ENCODE measurements around the gene FOXM1.

FOXM1 gene

DNA sequence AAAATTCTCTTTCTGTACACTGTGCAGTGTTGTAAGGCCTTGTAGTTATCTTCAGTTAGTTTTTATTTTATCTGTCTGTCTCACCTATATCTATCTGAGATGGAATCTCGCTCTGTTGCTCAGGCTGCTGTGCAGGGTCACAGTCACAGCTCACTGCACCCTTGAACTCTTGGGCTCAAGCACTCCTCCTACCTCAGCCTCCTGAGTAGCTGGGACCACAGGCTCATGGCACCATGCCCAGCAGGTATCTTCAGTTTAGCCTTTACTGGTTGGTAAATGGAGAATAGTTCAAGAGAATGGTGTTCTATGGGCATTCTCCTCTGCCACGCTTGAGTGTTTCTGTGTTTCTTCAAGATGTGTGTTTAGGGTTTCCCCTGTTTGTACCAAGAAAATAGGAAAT, 27.3 kb upstream of the FOXM1 start:
- no peak overlapping the region for H3K4ac ChIP-seq (ENCODE audit: low read length)
- H2BK120ac ChIP-seq (ENCODE audit: low read depth, low read length), result no peak overlapping the region
- H3K4me3 ChIP-seq (ENCODE audit: low read length in 2 of 2), result no peak overlapping the region
- H2BK12ac ChIP-seq (ENCODE audit: low read length), result no peak overlapping the region
- H3K23ac ChIP-seq (ENCODE audit: low read depth, low read length, poor library complexity), result no peak overlapping the region
- no peak overlapping the region for H2AFZ ChIP-seq (ENCODE audit: low read length)
- no peak overlapping the region for H2BK5ac ChIP-seq (ENCODE audit: low read length)
- H4K91ac ChIP-seq (ENCODE audit: low read depth, low read length, poor library complexity), result no peak overlapping the region
- H3K14ac ChIP-seq (ENCODE audit: low read length), result no peak overlapping the region
- H3K36me3 ChIP-seq (replicated peaks in 1 of 2; ENCODE audit: control insufficient read depth in 2 of 2, insufficient read depth in 2 of 2, low read length in 2 of 2), result peaks cover 0 to 12% of the 10 kb centered on the region in 2 donors
- no peak for DNase-seq (ENCODE audit: low spot score)
- no peaks in the 10 kb centered on the region for H3K4me1 ChIP-seq (ENCODE audit: control insufficient read depth in 2 of 2, insufficient read depth in 1 of 2, low read depth in 1 of 2, low read length in 2 of 2)
- H3K79me1 ChIP-seq (ENCODE audit: low read depth, low read length), result no peaks in the 10 kb centered on the region
- H3K9ac ChIP-seq (ENCODE audit: low read depth, low read length, poor library complexity), result no peak overlapping the region
- WGBS, 2 donors (ENCODE audit: extremely low coverage in 2 of 2, insufficient read length in 2 of 2, insufficient replicate concordance in 1 of 2), result no CpG with 5 or more reads among the region's 2 CpGs
- H2AK5ac ChIP-seq (ENCODE audit: low read depth, low read length), result no peak overlapping the region
- no peak overlapping the region for H4K8ac ChIP-seq (ENCODE audit: low read depth, low read length)
- no peak overlapping the region for H3K27ac ChIP-seq (replicated peaks; ENCODE audit: low read length)
- H3K4me2 ChIP-seq (ENCODE audit: insufficient read depth, low read length, poor library complexity, severe bottlenecking), result no peak overlapping the region
- no peak overlapping the region for H2BK15ac ChIP-seq (ENCODE audit: low read length)
- H3K9me3 ChIP-seq (replicated peaks in 1 of 2; ENCODE audit: control insufficient read depth in 2 of 2, insufficient read depth in 1 of 2, low read depth in 1 of 2, low read length in 2 of 2), result no peaks in the 10 kb centered on the region
- H3K27me3 ChIP-seq (ENCODE audit: control insufficient read depth in 3 of 3, insufficient read depth in 3 of 3, low read depth in 1 of 3, low read length in 3 of 3), result no peaks in the 10 kb centered on the region
- H3K18ac ChIP-seq (ENCODE audit: low read length), result no peak overlapping the region

DNA sequence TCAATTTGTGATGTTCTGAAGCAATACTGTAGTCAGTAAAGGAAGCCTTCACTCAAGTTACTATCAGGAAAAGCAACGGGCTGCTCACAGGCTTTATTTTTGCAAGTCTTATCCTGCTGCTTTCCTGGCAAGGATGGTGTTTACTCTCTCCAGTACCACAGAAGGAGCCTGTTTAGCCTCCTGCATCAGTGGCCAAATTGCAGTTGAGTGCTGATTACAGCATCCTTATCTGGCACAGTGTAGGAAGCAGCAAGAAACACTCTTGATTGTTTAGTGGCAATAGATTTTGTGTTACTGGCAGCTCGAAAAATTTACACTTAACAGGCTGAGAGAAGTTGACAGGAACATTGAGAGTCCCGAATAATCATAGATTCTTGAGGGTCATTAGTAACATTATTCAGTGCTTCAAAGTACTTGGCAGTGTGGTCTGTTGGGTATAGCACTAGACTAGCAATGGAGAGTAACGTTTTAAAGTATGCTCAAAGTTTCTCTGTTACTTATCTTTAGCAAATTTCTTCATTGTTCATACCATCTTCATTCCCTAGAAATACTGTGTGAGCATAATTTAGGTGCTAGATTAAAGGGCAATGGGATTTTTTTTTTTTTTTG, 25.4 kb upstream of the FOXM1 start:
- H3K18ac ChIP-seq (ENCODE audit: low read length), result no peak overlapping the region
- H2AK5ac ChIP-seq (ENCODE audit: low read depth, low read length), result no peak overlapping the region
- H2BK120ac ChIP-seq (ENCODE audit: low read depth, low read length), result no peak overlapping the region
- H3K4me1 ChIP-seq (ENCODE audit: control insufficient read depth in 2 of 2, insufficient read depth in 1 of 2, low read depth in 1 of 2, low read length in 2 of 2), result no peaks in the 10 kb centered on the region
- no peak overlapping the region for H3K4me3 ChIP-seq (ENCODE audit: low read length in 2 of 2)
- DNase-seq (ENCODE audit: low spot score), result no peak
- no peak overlapping the region for H2AFZ ChIP-seq (ENCODE audit: low read length)
- no peak overlapping the region for H3K9ac ChIP-seq (ENCODE audit: low read depth, low read length, poor library complexity)
- no peak overlapping the region for H4K8ac ChIP-seq (ENCODE audit: low read depth, low read length)
- no peak overlapping the region for H4K91ac ChIP-seq (ENCODE audit: low read depth, low read length, poor library complexity)
- peaks cover 2 to 12% of the 10 kb centered on the region in 2 donors for H3K36me3 ChIP-seq (replicated peaks in 1 of 2; ENCODE audit: control insufficient read depth in 2 of 2, insufficient read depth in 2 of 2, low read length in 2 of 2)
- no peak overlapping the region for H2BK5ac ChIP-seq (ENCODE audit: low read length)
- no peak overlapping the region for H3K23ac ChIP-seq (ENCODE audit: low read depth, low read length, poor library complexity)
- H3K27ac ChIP-seq (replicated peaks; ENCODE audit: low read length), result no peak overlapping the region
- no peaks in the 10 kb centered on the region for H3K27me3 ChIP-seq (ENCODE audit: control insufficient read depth in 3 of 3, insufficient read depth in 3 of 3, low read depth in 1 of 3, low read length in 3 of 3)
- no peak overlapping the region for H2BK12ac ChIP-seq (ENCODE audit: low read length)
- no CpG with 5 or more reads among the region's 4 CpGs for WGBS, 2 donors (ENCODE audit: extremely low coverage in 2 of 2, insufficient read length in 2 of 2, insufficient replicate concordance in 1 of 2)
- H2BK15ac ChIP-seq (ENCODE audit: low read length), result no peak overlapping the region
- H3K4me2 ChIP-seq (ENCODE audit: insufficient read depth, low read length, poor library complexity, severe bottlenecking), result no peak overlapping the region
- H3K9me3 ChIP-seq (replicated peaks in 1 of 2; ENCODE audit: control insufficient read depth in 2 of 2, insufficient read depth in 1 of 2, low read depth in 1 of 2, low read length in 2 of 2), result no peaks in the 10 kb centered on the region
- H3K4ac ChIP-seq (ENCODE audit: low read length), result no peak overlapping the region
- no peak overlapping the region for H3K14ac ChIP-seq (ENCODE audit: low read length)
- peaks cover 2% of the 10 kb centered on the region for H3K79me1 ChIP-seq (ENCODE audit: low read depth, low read length)

DNA sequence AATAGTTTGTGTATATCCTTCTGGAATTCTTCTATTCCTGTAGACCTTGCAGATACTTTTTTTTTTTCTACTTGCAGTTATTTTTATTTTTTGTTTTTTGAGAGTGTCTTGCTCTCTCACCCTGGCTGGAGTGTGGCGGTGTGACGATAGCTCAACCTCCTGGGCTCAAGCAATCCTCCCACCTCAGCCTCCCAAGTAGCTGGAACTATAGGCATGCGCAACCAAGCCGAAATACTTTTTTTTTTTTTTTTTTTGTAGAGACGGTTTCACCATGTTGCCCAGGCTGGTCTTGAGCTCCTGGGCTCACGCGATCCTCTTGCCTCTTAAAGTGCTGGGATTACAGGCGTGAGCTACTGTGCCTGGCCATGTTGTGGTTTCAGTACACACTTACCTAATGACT, 23.7 kb upstream of the FOXM1 start:
- H3K18ac ChIP-seq (ENCODE audit: low read length), result no peak overlapping the region
- no peak overlapping the region for H3K4ac ChIP-seq (ENCODE audit: low read length)
- H2AK5ac ChIP-seq (ENCODE audit: low read depth, low read length), result no peak overlapping the region
- no CpG with 5 or more reads among the region's 8 CpGs for WGBS, 2 donors (ENCODE audit: extremely low coverage in 2 of 2, insufficient read length in 2 of 2, insufficient replicate concordance in 1 of 2)
- H2AFZ ChIP-seq (ENCODE audit: low read length), result no peak overlapping the region
- no peak overlapping the region for H3K14ac ChIP-seq (ENCODE audit: low read length)
- H3K9ac ChIP-seq (ENCODE audit: low read depth, low read length, poor library complexity), result no peak overlapping the region
- no peaks in the 10 kb centered on the region for H3K27me3 ChIP-seq (ENCODE audit: control insufficient read depth in 3 of 3, insufficient read depth in 3 of 3, low read depth in 1 of 3, low read length in 3 of 3)
- no peak overlapping the region for H4K91ac ChIP-seq (ENCODE audit: low read depth, low read length, poor library complexity)
- DNase-seq (ENCODE audit: low spot score), result no peak
- no peak overlapping the region for H2BK15ac ChIP-seq (ENCODE audit: low read length)
- H2BK5ac ChIP-seq (ENCODE audit: low read length), result no peak overlapping the region
- peaks cover 0 to under 1% of the 10 kb centered on the region in 2 donors for H3K4me1 ChIP-seq (ENCODE audit: control insufficient read depth in 2 of 2, insufficient read depth in 1 of 2, low read depth in 1 of 2, low read length in 2 of 2)
- no peak overlapping the region for H4K8ac ChIP-seq (ENCODE audit: low read depth, low read length)
- no peak overlapping the region for H3K23ac ChIP-seq (ENCODE audit: low read depth, low read length, poor library complexity)
- no peak overlapping the region for H2BK120ac ChIP-seq (ENCODE audit: low read depth, low read length)
- H2BK12ac ChIP-seq (ENCODE audit: low read length), result no peak overlapping the region
- H3K4me3 ChIP-seq (ENCODE audit: low read length in 2 of 2), result no peak overlapping the region
- H3K9me3 ChIP-seq (replicated peaks in 1 of 2; ENCODE audit: control insufficient read depth in 2 of 2, insufficient read depth in 1 of 2, low read depth in 1 of 2, low read length in 2 of 2), result no peaks in the 10 kb centered on the region
- H3K4me2 ChIP-seq (ENCODE audit: insufficient read depth, low read length, poor library complexity, severe bottlenecking), result no peak overlapping the region
- no peak overlapping the region for H3K27ac ChIP-seq (replicated peaks; ENCODE audit: low read length)
- H3K36me3 ChIP-seq (replicated peaks in 1 of 2; ENCODE audit: control insufficient read depth in 2 of 2, insufficient read depth in 2 of 2, low read length in 2 of 2), result peaks cover 2 to 18% of the 10 kb centered on the region in 2 donors
- peaks cover 2% of the 10 kb centered on the region for H3K79me1 ChIP-seq (ENCODE audit: low read depth, low read length)

DNA sequence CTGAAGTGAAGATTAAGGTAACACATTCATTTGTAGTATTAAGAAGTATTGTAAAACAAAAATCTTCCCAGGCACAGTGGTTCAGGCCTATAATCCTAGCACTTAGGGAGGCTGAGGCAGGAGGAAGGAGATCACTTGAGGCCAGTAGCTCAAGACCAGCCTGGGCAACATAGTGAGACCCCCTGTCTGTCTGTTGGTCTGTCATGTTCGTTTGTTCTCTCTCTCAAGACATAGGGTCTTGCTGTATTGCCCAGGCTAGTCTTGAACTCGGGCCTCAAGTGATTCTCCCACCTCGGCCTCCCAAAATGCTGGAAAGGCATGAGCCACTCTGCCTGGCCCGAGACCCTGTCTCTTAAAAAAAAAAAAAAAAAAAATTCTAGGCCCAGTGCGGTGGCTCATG, 20.4 kb upstream of the FOXM1 start:
- H3K79me1 ChIP-seq (ENCODE audit: low read depth, low read length), result peaks cover 4% of the 10 kb centered on the region
- H4K8ac ChIP-seq (ENCODE audit: low read depth, low read length), result no peak overlapping the region
- H2BK120ac ChIP-seq (ENCODE audit: low read depth, low read length), result no peak overlapping the region
- H3K27ac ChIP-seq (replicated peaks; ENCODE audit: low read length), result no peak overlapping the region
- no peaks in the 10 kb centered on the region for H3K9me3 ChIP-seq (replicated peaks in 1 of 2; ENCODE audit: control insufficient read depth in 2 of 2, insufficient read depth in 1 of 2, low read depth in 1 of 2, low read length in 2 of 2)
- H2AK5ac ChIP-seq (ENCODE audit: low read depth, low read length), result no peak overlapping the region
- H2BK15ac ChIP-seq (ENCODE audit: low read length), result no peak overlapping the region
- no peak overlapping the region for H2BK5ac ChIP-seq (ENCODE audit: low read length)
- H2BK12ac ChIP-seq (ENCODE audit: low read length), result no peak overlapping the region
- no peak for DNase-seq (ENCODE audit: low spot score)
- H3K14ac ChIP-seq (ENCODE audit: low read length), result no peak overlapping the region
- no peak overlapping the region for H3K4me2 ChIP-seq (ENCODE audit: insufficient read depth, low read length, poor library complexity, severe bottlenecking)
- no CpG with 5 or more reads among the region's 5 CpGs for WGBS, 2 donors (ENCODE audit: extremely low coverage in 2 of 2, insufficient read length in 2 of 2, insufficient replicate concordance in 1 of 2)
- H3K4ac ChIP-seq (ENCODE audit: low read length), result no peak overlapping the region
- H2AFZ ChIP-seq (ENCODE audit: low read length), result no peak overlapping the region
- no peaks in the 10 kb centered on the region for H3K27me3 ChIP-seq (ENCODE audit: control insufficient read depth in 3 of 3, insufficient read depth in 3 of 3, low read depth in 1 of 3, low read length in 3 of 3)
- no peak overlapping the region for H4K91ac ChIP-seq (ENCODE audit: low read depth, low read length, poor library complexity)
- H3K4me1 ChIP-seq (ENCODE audit: control insufficient read depth in 2 of 2, insufficient read depth in 1 of 2, low read depth in 1 of 2, low read length in 2 of 2), result peaks cover 0 to 3% of the 10 kb centered on the region in 2 donors
- H3K23ac ChIP-seq (ENCODE audit: low read depth, low read length, poor library complexity), result no peak overlapping the region
- H3K18ac ChIP-seq (ENCODE audit: low read length), result no peak overlapping the region
- H3K9ac ChIP-seq (ENCODE audit: low read depth, low read length, poor library complexity), result no peak overlapping the region
- H3K36me3 ChIP-seq (replicated peaks in 1 of 2; ENCODE audit: control insufficient read depth in 2 of 2, insufficient read depth in 2 of 2, low read length in 2 of 2), result peaks cover 2 to 22% of the 10 kb centered on the region in 2 donors
- H3K4me3 ChIP-seq (ENCODE audit: low read length in 2 of 2), result no peak overlapping the region

Measured in neuronal stem cell (in vitro differentiated cells).